T47D (cell line): ENCODE measurements around the gene SLC18B1.

Experiments used
- DNase-seq, 2 experiments: peaks; one replicate each; pipeline versions ENCODE4 v3.0.0 to v3.0.0-alpha.2; 2011 to 2012; ENCODE audit warnings: low read depth in 1 of 2, low spot score in 1 of 2
- JUND ChIP-seq: IDR thresholded peaks from 2 replicates; pipeline ENCODE4 v1.6.1; 2012; ENCODE audit warnings: low read depth
- in situ Hi-C: cut with HindIII; loops from 2 replicates; pipeline ENCODE4 v1.10.0; 2016; ENCODE audit warnings: low sequenced_read_pairs, low pct_unique_long_range_greater_than_20kb

Gene SLC18B1

DNA sequence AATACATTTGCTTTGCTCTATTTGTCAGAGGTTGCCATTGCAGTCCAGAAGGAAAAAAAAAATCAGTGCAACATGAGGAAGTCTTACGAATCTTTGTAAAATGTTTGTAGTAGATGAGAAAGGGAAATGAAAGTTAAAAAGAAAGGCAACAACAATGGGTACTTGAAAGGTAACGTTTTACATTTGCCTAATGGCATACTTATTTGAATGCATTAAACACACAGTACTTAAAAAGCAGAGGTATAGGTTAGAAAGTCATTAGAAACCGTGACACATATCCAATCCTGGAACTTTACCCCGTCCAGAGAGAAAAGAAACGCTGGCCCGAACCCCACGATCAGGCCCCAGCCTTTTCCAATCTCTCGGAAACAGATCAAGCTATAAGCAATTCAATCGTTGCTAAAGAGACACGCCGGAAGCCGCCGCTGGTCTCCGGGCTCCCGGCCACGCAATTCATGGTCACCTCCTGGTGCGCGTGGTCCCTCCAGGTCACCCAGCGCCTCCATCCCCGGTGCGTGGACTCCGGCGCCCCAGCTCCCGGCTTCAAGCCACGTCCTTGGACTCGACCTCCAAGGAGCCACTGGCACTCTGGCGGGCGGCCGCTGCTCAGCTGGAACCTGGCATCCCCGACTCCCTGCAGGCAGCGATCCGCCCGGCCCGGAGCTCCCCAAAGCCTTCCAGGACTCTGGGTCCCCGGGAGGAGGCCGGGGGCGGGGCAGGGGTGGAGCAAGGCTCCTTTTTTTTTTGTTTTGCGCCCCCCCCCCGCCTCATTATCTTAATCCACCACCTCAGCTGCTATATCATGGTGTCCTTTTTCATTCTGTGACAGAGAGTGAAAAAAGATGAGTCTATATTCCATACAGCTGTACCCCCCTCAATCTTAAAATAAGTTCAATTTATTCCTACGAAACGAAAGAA lies at the start of gene SLC18B1:
TSS of gene SLC18B1 (minus strand) at position 687 of the 918 bp plus-strand sequence. CDS start at position 506, 181 bp downstream.
- in situ Hi-C loops: no loop called here
- DNase-seq: peak in 1 of 2 experiments; percentile 43

DNA sequence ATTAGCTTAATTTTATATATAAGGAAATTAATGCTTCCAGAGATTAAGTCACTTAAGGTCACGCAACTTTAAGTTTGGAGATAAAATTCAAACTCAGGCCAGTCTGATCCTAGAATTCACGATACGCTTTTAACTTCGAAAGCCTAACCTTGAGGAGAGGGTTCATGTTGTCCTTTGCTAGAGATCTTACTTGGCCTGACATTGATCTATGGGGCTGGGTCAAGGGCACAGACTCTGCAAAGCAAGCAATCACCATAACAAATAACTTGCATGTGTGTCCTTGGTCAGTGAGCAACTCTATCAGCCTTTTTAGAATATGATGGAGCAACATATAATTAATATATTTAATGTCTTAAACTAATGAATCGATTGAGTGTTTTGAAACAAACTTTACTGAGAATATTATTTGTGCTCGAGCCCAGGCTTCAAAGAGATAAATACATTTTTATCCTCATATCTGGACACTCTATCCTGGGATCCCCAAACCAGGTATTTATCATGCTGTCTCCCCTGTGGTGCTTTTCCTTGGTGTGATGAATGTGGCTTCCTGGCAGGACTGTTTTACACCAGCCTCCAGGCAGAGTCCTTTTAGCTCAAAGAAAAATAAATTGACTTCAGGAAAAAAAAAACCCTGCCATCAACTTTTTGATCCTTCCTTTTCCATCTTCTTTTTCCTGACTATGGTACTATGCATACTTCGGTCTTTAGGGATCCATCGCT lies 45.0 kb upstream of the SLC18B1 start:
- no peak for TF ChIP-seq JUND
- no peak for DNase-seq
- in situ Hi-C loops: no loop called here

More for the DNA sequence above, at the start of gene SLC18B1:
- no peak for TF ChIP-seq JUND

DNA sequence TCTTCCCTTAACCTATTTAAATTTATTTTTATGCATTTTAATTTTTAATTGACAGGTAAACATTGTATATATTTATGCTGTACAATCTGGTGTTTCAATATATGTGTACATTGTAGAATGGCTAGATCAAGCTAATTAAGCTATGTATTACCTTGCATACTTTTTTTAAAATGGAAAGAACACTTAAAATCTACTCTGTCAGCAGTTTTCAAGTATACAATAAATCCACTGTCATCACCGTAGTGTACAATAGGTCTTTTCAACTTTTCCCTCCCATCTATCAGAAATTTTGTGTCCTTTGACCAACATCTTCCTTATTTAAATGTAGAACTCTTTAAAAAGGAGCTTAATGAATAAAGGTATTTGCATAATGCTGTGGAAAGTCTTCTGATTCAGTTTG lies 43.5 kb upstream of the SLC18B1 start:
- in situ Hi-C loops: no loop called here
- no peak for TF ChIP-seq JUND
- DNase-seq: no peak

DNA sequence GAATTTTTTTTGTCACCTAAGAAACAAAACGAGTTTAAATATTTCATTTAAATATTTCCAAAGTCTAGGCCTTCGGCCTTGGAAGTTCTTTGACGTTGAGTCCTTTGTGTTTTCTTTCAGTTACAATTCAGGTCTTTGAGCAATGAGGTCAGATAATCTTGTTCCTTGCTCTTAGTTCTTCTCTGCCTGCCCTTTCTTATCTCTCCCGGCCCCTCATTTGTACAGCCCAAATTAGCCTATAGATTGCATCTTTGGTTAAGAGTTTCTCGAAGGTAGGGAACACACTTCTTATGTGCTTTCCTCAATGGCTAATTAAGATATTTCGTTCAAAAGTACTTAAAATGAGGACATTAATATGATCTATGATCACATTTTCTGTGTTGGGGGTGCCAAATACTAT lies 34.5 kb upstream of the SLC18B1 start:
- in situ Hi-C loops: no loop called here
- TF ChIP-seq JUND: no peak
- no peak for DNase-seq

DNA sequence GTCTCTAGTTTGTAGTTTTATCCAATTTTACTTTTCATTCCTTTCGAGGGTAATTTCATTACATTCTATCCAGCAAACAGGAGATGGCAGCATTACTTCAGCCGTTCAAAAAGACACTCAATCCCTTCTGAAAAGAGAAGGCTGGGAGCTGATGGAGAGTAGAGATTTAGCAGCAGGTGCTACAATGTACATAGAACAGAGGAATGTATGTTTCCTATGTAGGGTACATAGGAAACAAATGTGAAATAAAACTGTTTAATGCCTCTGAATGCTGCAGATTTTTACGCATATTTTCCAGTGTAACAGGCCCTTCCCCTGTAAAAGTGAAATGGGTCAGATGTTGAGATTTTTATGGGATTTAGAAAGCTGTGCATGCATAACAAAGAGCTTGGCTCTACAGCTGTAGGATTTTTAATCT lies 31.9 kb upstream of the SLC18B1 start:
- peak; percentile 16 to 83 for DNase-seq
- no peak for TF ChIP-seq JUND
- in situ Hi-C loops: no loop called here

DNA sequence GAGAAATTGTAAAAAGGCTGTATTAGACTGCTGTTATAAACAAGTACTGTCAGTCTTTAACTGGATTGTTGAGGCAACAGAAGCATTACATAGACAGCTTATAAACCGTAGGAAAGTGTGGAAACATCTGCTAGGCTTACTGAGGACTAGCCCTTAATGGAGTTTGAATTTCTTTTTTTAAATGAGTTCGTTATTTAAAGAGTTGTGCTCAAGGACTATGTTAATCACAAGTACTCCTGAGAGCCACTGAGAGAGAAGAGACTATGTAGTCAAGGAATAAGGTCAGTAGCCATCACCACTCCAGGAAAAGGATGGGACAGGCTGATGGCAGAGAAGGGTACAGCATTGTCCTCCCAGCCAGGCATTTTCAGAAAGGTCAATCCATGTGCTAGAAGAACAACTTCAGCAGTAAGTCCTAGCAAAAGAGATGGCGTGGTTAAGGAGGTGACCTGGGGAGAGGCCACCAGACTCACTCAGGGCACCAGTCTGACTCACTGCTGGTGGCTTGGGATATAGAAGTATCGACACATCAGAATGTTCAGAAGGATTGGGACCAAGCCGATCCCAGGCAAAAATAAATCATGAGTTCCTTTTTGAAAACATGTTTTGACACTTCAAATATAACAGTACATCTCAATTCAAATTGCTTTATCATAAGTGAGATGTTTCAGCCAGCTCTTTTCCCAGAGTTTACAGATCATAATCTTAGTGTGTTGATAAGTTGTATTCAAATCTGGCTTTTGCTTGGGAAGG lies 22.4 kb upstream of the SLC18B1 start:
- TF ChIP-seq JUND: no peak
- in situ Hi-C loops: no loop called here
- DNase-seq: peak in 1 of 2 experiments; percentile 14

DNA sequence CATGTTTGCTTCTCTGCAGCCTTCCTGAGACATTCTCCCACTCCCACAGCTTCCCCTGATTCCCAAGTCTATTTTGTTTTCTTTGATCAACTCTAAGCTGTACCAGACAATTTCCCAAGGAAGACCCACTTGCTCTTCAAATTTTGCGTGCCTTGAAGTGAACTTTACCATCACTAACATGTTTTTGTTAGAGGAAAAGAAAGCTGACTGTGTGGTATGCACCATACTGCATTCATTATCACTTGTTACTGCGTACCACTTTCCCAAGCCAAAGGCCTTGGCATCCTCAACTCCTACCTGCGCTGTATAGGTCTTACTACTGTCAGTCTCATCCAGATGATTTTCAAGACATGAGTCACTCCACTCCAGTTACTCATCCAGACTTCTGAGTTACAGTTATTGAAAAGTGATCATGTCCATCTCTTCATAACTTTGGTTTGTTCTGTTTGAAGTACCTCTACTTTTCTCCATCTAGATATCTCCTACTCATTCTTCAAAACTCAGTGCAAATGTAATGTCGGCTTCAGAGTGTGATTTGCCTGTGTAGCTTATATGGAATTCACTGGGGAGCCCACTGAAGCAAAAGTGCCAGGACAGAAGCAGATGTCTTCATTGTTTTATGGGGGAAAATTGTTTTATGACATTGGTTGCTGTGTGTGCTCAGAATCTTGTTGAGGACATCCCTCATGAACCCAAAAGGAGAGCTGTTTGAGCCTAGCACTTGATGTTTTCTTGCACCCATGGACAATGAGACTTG lies 21.1 kb upstream of the SLC18B1 start:
- no peak; the same call in 1 of the 2 replicates for TF ChIP-seq JUND
- in situ Hi-C loops: no loop called here
- peak in 1 of 2 experiments; percentile 24 for DNase-seq

DNA sequence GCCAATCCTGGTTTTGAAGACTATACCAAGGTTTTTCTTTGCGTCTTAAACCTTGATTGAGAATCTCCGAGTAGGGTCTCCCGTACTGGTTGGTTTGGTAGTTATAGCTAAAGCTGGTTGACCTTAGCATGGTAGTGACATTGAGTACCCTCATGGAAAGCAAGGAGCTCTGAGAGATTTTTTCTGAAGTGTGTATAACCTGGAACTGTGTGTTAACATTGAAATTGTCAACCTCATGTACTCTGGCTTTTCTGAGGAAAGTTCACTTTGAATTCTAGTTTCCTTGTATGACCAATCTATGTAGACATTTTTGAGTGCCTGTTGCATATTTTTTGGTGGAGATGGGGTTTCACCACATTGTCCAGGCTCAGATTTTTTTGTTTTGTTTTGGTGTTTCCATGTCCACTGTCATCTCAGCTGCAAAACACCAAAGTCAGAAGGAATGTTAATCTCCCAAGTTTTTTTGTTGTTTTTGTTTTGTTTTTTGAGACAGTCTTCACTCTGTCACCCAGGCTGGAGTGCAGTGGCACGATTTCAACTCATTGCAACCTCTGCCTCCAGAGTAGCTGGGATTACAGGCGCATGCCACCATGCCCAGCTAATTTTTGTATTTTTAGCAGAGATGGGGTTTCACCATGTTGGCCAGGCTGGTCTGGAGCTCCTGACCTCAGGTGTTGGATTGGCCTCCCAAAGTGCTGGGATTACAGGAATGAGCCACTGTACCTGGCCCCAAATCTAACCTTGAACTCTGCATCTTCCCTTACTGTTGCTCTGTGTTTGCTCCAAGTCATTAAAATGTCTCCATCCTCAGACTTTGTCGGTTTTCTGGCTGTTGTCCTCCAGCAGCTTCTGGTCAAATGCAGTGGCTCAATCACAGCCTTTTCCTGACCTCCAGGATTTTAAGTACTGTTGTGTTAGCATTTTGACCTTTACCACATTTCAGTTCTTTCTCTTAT lies 20.2 kb upstream of the SLC18B1 start:
- DNase-seq: peak in 1 of 2 experiments; percentile 17
- TF ChIP-seq JUND: no peak
- in situ Hi-C loops: no loop called here

DNA sequence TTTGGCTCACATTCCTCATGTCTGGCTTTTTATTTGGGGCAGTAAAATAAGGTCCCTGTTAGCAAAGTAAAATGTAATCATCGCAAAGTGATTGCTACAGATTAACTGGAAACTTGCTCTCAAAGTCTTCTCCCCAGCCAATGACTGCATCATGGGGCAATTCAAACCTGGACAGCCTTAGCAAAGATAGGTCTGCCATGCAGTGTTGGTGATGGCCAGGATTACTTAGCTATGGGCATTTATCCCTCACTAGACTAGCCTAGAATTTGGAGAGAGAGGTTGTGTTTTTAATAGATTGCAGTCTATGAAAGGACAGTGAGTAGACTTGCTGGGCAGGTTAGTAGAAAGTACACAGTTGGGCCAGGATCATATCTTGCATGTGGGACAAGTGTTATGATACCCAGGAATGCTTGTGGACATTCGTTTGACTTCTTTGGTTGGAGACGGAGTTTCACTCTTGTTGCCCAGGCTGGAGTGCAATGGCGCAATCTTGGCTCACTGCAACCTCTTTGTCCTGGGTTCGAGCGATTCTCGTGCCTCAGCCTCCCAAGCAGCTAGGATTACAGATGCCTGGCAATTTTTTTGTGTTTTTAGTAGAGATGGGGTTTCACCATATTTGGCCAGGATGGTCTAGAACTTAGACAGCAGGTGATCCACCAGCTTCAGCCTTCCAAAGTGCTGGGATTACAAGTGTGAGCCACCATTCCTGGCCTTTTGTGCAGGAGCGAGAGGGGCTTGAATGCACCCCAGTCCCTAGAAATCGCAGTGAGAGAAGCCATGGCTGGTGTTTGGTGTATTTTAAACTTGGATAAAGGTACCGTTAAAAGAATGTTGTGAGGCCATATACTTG lies 19.3 kb upstream of the SLC18B1 start:
- peak in 1 of 2 experiments; percentile 41 for DNase-seq
- in situ Hi-C loops: no loop called here
- TF ChIP-seq JUND: no peak

DNA sequence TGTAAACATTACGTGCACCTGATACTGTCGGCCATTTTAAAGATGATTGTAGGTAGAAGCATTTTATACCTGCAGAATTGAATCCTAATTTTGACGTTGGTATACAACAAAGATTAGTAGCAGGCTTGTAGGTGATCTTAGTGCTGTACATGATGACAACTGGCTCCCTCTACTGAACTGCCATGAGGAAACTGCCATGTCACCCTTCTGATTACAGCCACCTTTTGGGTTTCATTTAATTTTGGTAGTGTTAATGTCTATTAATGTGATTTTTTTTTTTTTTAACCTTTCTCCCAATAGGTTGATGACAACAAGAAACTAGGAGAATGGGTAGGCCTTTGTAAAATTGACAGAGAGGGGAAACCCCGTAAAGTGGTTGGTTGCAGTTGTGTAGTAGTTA lies 18.2 kb upstream of the SLC18B1 start:
- in situ Hi-C loops: no loop called here
- no peak for TF ChIP-seq JUND
- DNase-seq: no peak
